GM12892 (cell line): Measurements from ENCODE around the gene CDX1.

Experiments used
- POLR2A ChIP-seq: IDR thresholded peaks from 2 replicates; pipeline ENCODE4 v1.6.1; 2011; ENCODE audit warnings: low read depth, low read length, control low read depth
- POLR2AphosphoS5 ChIP-seq: IDR thresholded peaks from 2 replicates; pipeline ENCODE4 v1.6.1; 2011; ENCODE audit warnings: low read depth, low read length, control low read depth
- TAF1 ChIP-seq: IDR thresholded peaks from 2 replicates; pipeline ENCODE4 v1.6.1; 2011; ENCODE audit warnings: low read depth, mild to moderate bottlenecking, control low read depth, low read length, borderline replicate concordance

GRCh38 chr5:150132740-150133139 lies 33.8 kb upstream of the CDX1 start:
- TF ChIP-seq POLR2A = no peak
- no peak for TF ChIP-seq POLR2AphosphoS5
- TF ChIP-seq TAF1 = no peak
